HEK293 (cell line): ENCODE results near the gene CD300LG.

Experiments
- CTCF ChIA-PET: fragments of 350-600 bp; formaldehyde crosslinking; extraction: SDS; loops from one replicate; lab custom pipeline; 2021; ENCODE audit warnings: antibody characterized with exemption; lab: Yijun Ruan, JAX
- POLR2A ChIA-PET: fragments of 300-600 bp; formaldehyde crosslinking; extraction: SDS; loops from one replicate; lab custom pipeline; 2020; ENCODE audit warnings: antibody characterized with exemption, inconsistent platforms; lab: Yijun Ruan, JAX
- H3K27ac ChIP-seq: fragments of 200-500 bp; sonication (Bioruptor generic); 2 replicates; pipeline ENCODE4 v1.5.1; 2014; ENCODE audit warnings: low read depth, low read length, control low read depth, inconsistent platforms; ENCODE audit errors: extremely low read depth
- H3K36me3 ChIP-seq, 2 experiments: fragments of 200-500 bp in 1 of 2; sonication (Bioruptor generic) in 1 of 2; 1 replicate in 1 of 2; 2 replicates in 1 of 2; pipeline ENCODE4 v1.5.1; 2014 to 2017; ENCODE audit warnings: inconsistent platforms in 2 of 2, low read length in 2 of 2; ENCODE audit not compliant: control insufficient read depth in 2 of 2, insufficient read depth in 1 of 2
- H3K4me1 ChIP-seq: fragments of 200-500 bp; sonication (Bioruptor generic); 2 replicates; pipeline ENCODE4 v1.5.1; 2014; ENCODE audit warnings: mild to moderate bottlenecking, low read length, inconsistent platforms; ENCODE audit not compliant: control insufficient read depth, insufficient read depth
- H3K4me3 ChIP-seq: 2 replicates; pipeline ENCODE4 v1.5.1; 2011; ENCODE audit warnings: low read depth, mild to moderate bottlenecking, control low read depth, low read length, moderate library complexity
- H3K9me3 ChIP-seq: fragments of 200-500 bp; sonication (Bioruptor generic); 2 replicates; pipeline ENCODE4 v1.5.1; 2014; ENCODE audit warnings: low read depth, low read length, inconsistent platforms; ENCODE audit not compliant: control insufficient read depth, insufficient read depth
- BCL11A ChIP-seq: fragments of 450-650 bp; formaldehyde crosslinking; IDR thresholded peaks from 2 replicates; pipeline ENCODE4 v1.5.1; 2016; ENCODE audit warnings: low read depth, missing biosample characterization, missing genetic modification characterization
- GFI1B ChIP-seq: fragments of 450-650 bp; formaldehyde crosslinking; IDR thresholded peaks from 2 replicates; pipeline ENCODE4 v1.5.1; 2016; ENCODE audit warnings: missing biosample characterization, missing genetic modification characterization
- GLIS2 ChIP-seq: fragments of 450-650 bp; formaldehyde crosslinking; IDR thresholded peaks from 2 replicates; pipeline ENCODE4 v1.5.1; 2016; ENCODE audit warnings: missing biosample characterization, missing genetic modification characterization
- KLF1 ChIP-seq: fragments of 450-650 bp; formaldehyde crosslinking; IDR thresholded peaks from 2 replicates; pipeline ENCODE4 v1.5.1; 2016; ENCODE audit warnings: missing biosample characterization, missing genetic modification characterization
- KLF16 ChIP-seq: fragments of 450-650 bp; formaldehyde crosslinking; IDR thresholded peaks from 2 replicates; pipeline ENCODE4 v1.5.1; 2017; ENCODE audit warnings: missing biosample characterization, missing genetic modification characterization
- PRDM6 ChIP-seq: fragments of 450-650 bp; formaldehyde crosslinking; IDR thresholded peaks from 2 replicates; pipeline ENCODE4 v1.5.1; 2017; ENCODE audit warnings: missing biosample characterization, missing genetic modification characterization
- RBAK ChIP-seq: fragments of 450-650 bp; formaldehyde crosslinking; IDR thresholded peaks from 2 replicates; pipeline ENCODE4 v1.5.1; 2016; ENCODE audit warnings: missing biosample characterization, missing genetic modification characterization
- REST ChIP-seq: fragments of 450-650 bp; formaldehyde crosslinking; IDR thresholded peaks from 2 replicates; pipeline ENCODE4 v1.5.1; 2016; ENCODE audit warnings: missing biosample characterization, missing genetic modification characterization
- WT1 ChIP-seq: fragments of 450-650 bp; formaldehyde crosslinking; IDR thresholded peaks from 2 replicates; pipeline ENCODE4 v1.5.1; 2016; ENCODE audit warnings: missing biosample characterization, missing genetic modification characterization
- ZBTB21 ChIP-seq: fragments of 450-650 bp; formaldehyde crosslinking; IDR thresholded peaks from 2 replicates; pipeline ENCODE4 v1.5.1; 2017; ENCODE audit warnings: missing biosample characterization, missing genetic modification characterization
- ZNF121 ChIP-seq: fragments of 450-650 bp; formaldehyde crosslinking; IDR thresholded peaks from 2 replicates; pipeline ENCODE4 v1.5.1; 2016; ENCODE audit warnings: missing biosample characterization, missing genetic modification characterization
- ZNF174 ChIP-seq: fragments of 450-650 bp; formaldehyde crosslinking; IDR thresholded peaks from 2 replicates; pipeline ENCODE4 v1.5.0; 2017; ENCODE audit warnings: missing biosample characterization, mild to moderate bottlenecking, missing genetic modification characterization
- ZNF19 ChIP-seq: fragments of 450-650 bp; formaldehyde crosslinking; IDR thresholded peaks from 2 replicates; pipeline ENCODE4; 2016; ENCODE audit warnings: missing biosample characterization, missing genetic modification characterization, low read depth
- ZNF302 ChIP-seq: fragments of 450-650 bp; formaldehyde crosslinking; IDR thresholded peaks from 2 replicates; pipeline ENCODE4 v1.5.1; 2016; ENCODE audit warnings: missing biosample characterization, missing genetic modification characterization, low read depth
- ZNF354C ChIP-seq: fragments of 450-650 bp; formaldehyde crosslinking; IDR thresholded peaks from 2 replicates; pipeline ENCODE4 v1.5.1; 2016; ENCODE audit warnings: missing biosample characterization, missing genetic modification characterization, low read depth, borderline replicate concordance
- ZNF544 ChIP-seq: fragments of 450-650 bp; formaldehyde crosslinking; IDR thresholded peaks from 2 replicates; pipeline ENCODE4 v1.5.0; 2017; ENCODE audit warnings: missing biosample characterization, missing genetic modification characterization
- ZNF571 ChIP-seq: fragments of 450-650 bp; formaldehyde crosslinking; IDR thresholded peaks from 2 replicates; pipeline ENCODE4 v1.5.0; 2017; ENCODE audit warnings: missing biosample characterization, missing genetic modification characterization
- ZNF626 ChIP-seq: fragments of 450-650 bp; sonication (Bioruptor Pico); formaldehyde crosslinking; IDR thresholded peaks from 2 replicates; pipeline ENCODE4 v1.5.1; 2018; ENCODE audit warnings: missing biosample characterization, missing genetic modification characterization, inconsistent platforms
- ZNF701 ChIP-seq: fragments of 450-650 bp; formaldehyde crosslinking; IDR thresholded peaks from 2 replicates; pipeline ENCODE4 v1.5.1; 2016; ENCODE audit warnings: missing biosample characterization, missing genetic modification characterization
- ZNF785 ChIP-seq: fragments of 450-650 bp; formaldehyde crosslinking; IDR thresholded peaks from 2 replicates; pipeline ENCODE4 v1.5.1; 2016; ENCODE audit warnings: missing biosample characterization, missing genetic modification characterization
- ZNF843 ChIP-seq: fragments of 450-650 bp; formaldehyde crosslinking; IDR thresholded peaks from 2 replicates; pipeline ENCODE4 v1.5.1; 2016; ENCODE audit warnings: missing biosample characterization, missing genetic modification characterization

CD300LG gene

DNA sequence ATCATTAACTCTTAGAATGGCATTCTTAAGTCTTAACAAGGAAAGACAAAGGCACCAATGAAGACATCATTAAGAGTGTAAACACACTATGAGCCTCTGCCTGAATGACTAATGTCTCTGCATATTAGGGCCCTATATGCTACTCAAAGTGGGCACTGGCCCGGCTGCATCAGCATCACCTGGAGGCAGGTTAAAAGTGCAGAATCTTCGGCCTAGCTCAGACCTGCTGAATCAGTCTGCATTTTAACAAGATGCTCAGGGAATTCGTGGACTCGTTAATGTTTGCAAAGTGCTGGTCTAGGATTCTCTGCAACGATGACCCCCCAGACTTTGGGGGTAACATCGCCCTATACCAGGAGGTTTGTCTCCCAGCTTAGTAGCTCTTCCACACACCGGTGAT lies 20.8 kb upstream of the CD300LG start:
- H3K27ac ChIP-seq: no peak overlapping the region
- H3K9me3 ChIP-seq: no peaks in the 10 kb centered on the region
- no peaks in the 10 kb centered on the region for H3K4me1 ChIP-seq
- POLR2A ChIA-PET: interaction anchor here (0.7 to 1.0 kb wide), 2 partner anchors 8 to 177 kb away, joined by 4 read pairs; no protein-coding TSS in a partner anchor
- no peak overlapping the region for H3K4me3 ChIP-seq
- TF ChIP-seq ZNF701 (tag by site-specific recombination) (no peak), REST (tag by site-specific recombination) (no peak)
- CTCF ChIA-PET: interaction anchor here (0.5 to 1.2 kb wide), 8 partner anchors 9 to 271 kb away, joined by 3 to 6 read pairs (median 3); partner anchors contain the start of gene CD300LG
- H3K36me3 ChIP-seq: peaks cover 18 to 88% of the 10 kb centered on the region in 2 experiments

DNA sequence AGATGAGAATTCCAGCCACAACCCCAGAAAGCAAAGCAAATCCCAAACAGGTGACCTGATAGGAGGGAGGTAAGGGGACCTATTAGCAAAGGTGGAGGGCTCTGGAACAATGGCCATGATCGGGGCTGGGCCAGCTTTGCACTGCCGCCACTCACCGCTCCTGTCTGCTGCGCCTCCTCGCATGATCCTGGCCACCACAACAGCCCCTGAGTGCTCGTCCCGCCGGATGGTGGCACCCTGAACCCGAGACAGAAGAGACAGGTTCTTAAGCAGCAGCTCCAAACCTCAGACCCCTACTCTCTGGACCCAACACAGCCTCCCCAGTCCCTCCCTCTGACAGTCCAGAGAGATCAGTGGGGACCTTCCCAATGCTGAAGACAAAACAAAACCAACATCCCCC lies 19.4 kb upstream of the CD300LG start:
- POLR2A ChIA-PET: no interaction called here
- Histone ChIP-seq H3K36me3 (peaks cover 18 to 82% of the 10 kb centered on the region in 2 experiments), H3K4me1 (no peaks in the 10 kb centered on the region), H3K4me3 (no peak overlapping the region), H3K27ac (no peak overlapping the region), H3K9me3 (no peaks in the 10 kb centered on the region)
- TF ChIP-seq ZNF302 (tag by site-specific recombination): no peak
- no peak for TF ChIP-seq ZNF626 (tag by site-specific recombination)
- no peak for TF ChIP-seq ZBTB21 (tag by site-specific recombination)
- TF ChIP-seq KLF1 (tag by site-specific recombination): no peak
- TF ChIP-seq ZNF354C: no peak
- no peak for TF ChIP-seq PRDM6 (tag by site-specific recombination)
- no peak for TF ChIP-seq ZNF174 (tag by site-specific recombination)
- TF ChIP-seq ZNF571: no peak
- TF ChIP-seq GLIS2 (tag by site-specific recombination): no peak
- no peak for TF ChIP-seq RBAK (tag by site-specific recombination)
- no peak for TF ChIP-seq ZNF544 (tag by site-specific recombination)
- no peak for TF ChIP-seq BCL11A (tag by site-specific recombination)
- TF ChIP-seq ZNF785 (tag by site-specific recombination): no peak
- TF ChIP-seq WT1: no peak
- no peak for TF ChIP-seq ZNF843 (tag by site-specific recombination)
- no peak for TF ChIP-seq REST (tag by site-specific recombination)
- TF ChIP-seq KLF16 (tag by site-specific recombination): no peak
- TF ChIP-seq ZNF19 (tag by site-specific recombination): no peak
- TF ChIP-seq GFI1B (tag by site-specific recombination): no peak
- TF ChIP-seq ZNF121 (tag by site-specific recombination): no peak
- CTCF ChIA-PET: interaction anchor here (0.6 to 1.0 kb wide), 2 partner anchors 18 to 20 kb away, joined by 3 read pairs; partner anchors contain the start of gene CD300LG
